HCT116 (cell line): ENCODE data around the gene CACNA1E. TPM values are rescaled to one million over a fixed set of nuclear protein-coding genes. Genes with fewer than 3 reads are reported as not detected.

ENCODE experiments used
- ATAC-seq: fragments of 200-7000 bp; cut with Tn5 transposase; 2 replicates; pipeline ENCODE4 v1.9.1; 2020; ENCODE audit warnings: mild to moderate bottlenecking, moderate library complexity
- BruUV-seq: library from RNA; stranded (reverse); fragments of 400-500 nt; replicated peaks from 2 replicates; lab custom pipeline; 2021; lab: Mats Ljungman, UMichigan
- CTCF ChIA-PET: fragments of 300-600 bp; sonication (Branson Sonifier 250); formaldehyde crosslinking; loops from one replicate; lab custom pipeline; 2021; ENCODE audit warnings: antibody characterized with exemption; lab: Charles Lee
- POLR2A ChIA-PET: fragments of 300-600, 350-600 bp; sonication (Branson Sonifier 250); formaldehyde crosslinking; loops from one replicate; lab custom pipeline; 2021; ENCODE audit warnings: antibody characterized with exemption; lab: Charles Lee
- RAD21 ChIA-PET, 2 experiments: fragments of 300-600 bp; sonication (Branson Sonifier 250); formaldehyde crosslinking; loops; one replicate each; lab custom pipeline; 2023; ENCODE audit warnings: low total read pairs in 2 of 2; ENCODE audit not compliant: uncharacterized antibody in 2 of 2, unreplicated experiment in 2 of 2, low non-redundant PET in 1 of 2; lab: Charles Lee
- DNase-seq: peaks from one replicate; pipeline ENCODE4 v3.0.0-alpha.2; 2010; ENCODE audit warnings: low read depth, low spot score
- H2AFZ ChIP-seq: fragments of 200-600 bp; shearing (Covaris generic), sonication (generic); 2 replicates; pipeline ENCODE4 v1.6.1; 2017; ENCODE audit warnings: low read depth, mixed run types, mixed read lengths, antibody characterized with exemption, low read length; ENCODE audit not compliant: poor library complexity, severe bottlenecking
- H3K27ac ChIP-seq: 2 replicates; pipeline ENCODE4 v1.5.1; 2012; ENCODE audit warnings: low read depth, low read length
- H3K27me3 ChIP-seq: fragments of 200-600 bp; sonication (generic); 2 replicates; pipeline ENCODE4 v1.6.1; 2016; ENCODE audit warnings: mixed run types, low read length, mixed read lengths; ENCODE audit not compliant: insufficient read depth
- H3K36me3 ChIP-seq, 2 experiments: fragments of 200-500 bp in 1 of 2; fragments of 200-600 bp in 1 of 2; sonication (Bioruptor generic) in 1 of 2; sonication (generic) in 1 of 2; 2 replicates each; pipeline versions ENCODE4 v1.5.1 to v1.6.1; 2014 to 2016; ENCODE audit warnings: low read length in 2 of 2, inconsistent platforms in 1 of 2, mixed read lengths in 1 of 2, mixed run types in 1 of 2; ENCODE audit not compliant: insufficient read depth in 2 of 2, control insufficient read depth in 1 of 2
- H3K4me1 ChIP-seq, 2 experiments: fragments of 200-600 bp in 1 of 2; sonication (generic) in 1 of 2; 2 replicates each; pipeline versions ENCODE4 v1.5.1 to v1.6.1; 2012 to 2017; ENCODE audit warnings: low read length in 2 of 2, inconsistent platforms in 1 of 2, mild to moderate bottlenecking in 1 of 2, mixed read lengths in 1 of 2, mixed run types in 1 of 2, moderate library complexity in 1 of 2; ENCODE audit not compliant: insufficient read depth in 2 of 2, control insufficient read depth in 1 of 2
- H3K4me2 ChIP-seq: fragments of 200-600 bp; sonication (generic); 2 replicates; pipeline ENCODE4 v1.6.1; 2017; ENCODE audit warnings: mixed run types, low read length, mixed read lengths
- H3K4me3 ChIP-seq, 2 experiments: fragments of 200-600 bp in 1 of 2; sonication (generic) in 1 of 2; replicated peaks in 1 of 2; 2 replicates each; pipeline ENCODE4 v1.5.1; 2011 to 2016; ENCODE audit warnings: low read length in 2 of 2, control low read depth in 1 of 2, low read depth in 1 of 2, mild to moderate bottlenecking in 1 of 2, mixed read lengths in 1 of 2, mixed run types in 1 of 2
- H3K79me2 ChIP-seq: fragments of 200-600 bp; sonication (generic); 2 replicates; pipeline ENCODE4 v1.6.1; 2017; ENCODE audit warnings: mild to moderate bottlenecking, mixed run types, low read length, moderate library complexity, mixed read lengths; ENCODE audit not compliant: insufficient read depth
- H3K9ac ChIP-seq: fragments of 200-600 bp; sonication (generic); 2 replicates; pipeline ENCODE4 v1.6.1; 2016; ENCODE audit warnings: low read length, mixed read lengths
- H3K9me2 ChIP-seq: fragments of 200-600 bp; sonication (generic), shearing (Covaris generic); 2 replicates; pipeline ENCODE4 v1.6.1; 2017; ENCODE audit warnings: mixed run types, mild to moderate bottlenecking, moderate library complexity; ENCODE audit not compliant: insufficient read depth
- H3K9me3 ChIP-seq, 2 experiments: fragments of 200-500 bp in 1 of 2; fragments of 200-600 bp in 1 of 2; sonication (Bioruptor generic) in 1 of 2; sonication (generic) in 1 of 2; 2 replicates each; pipeline ENCODE4 v1.6.1; 2014 to 2017; ENCODE audit warnings: low read length in 2 of 2, mixed read lengths in 2 of 2, inconsistent platforms in 1 of 2, low read depth in 1 of 2, mild to moderate bottlenecking in 1 of 2, mixed run types in 1 of 2, moderate library complexity in 1 of 2; ENCODE audit not compliant: control insufficient read depth in 1 of 2, insufficient read depth in 1 of 2
- H4K20me1 ChIP-seq: fragments of 200-600 bp; sonication (generic), shearing (Covaris generic); 2 replicates; pipeline ENCODE4 v1.6.1; 2017; ENCODE audit warnings: mixed run types, mild to moderate bottlenecking, moderate library complexity; ENCODE audit not compliant: insufficient read depth
- EGR1 ChIP-seq: IDR thresholded peaks from 2 replicates; pipeline ENCODE4 v1.6.1; 2012; ENCODE audit warnings: low read depth
- ELF1 ChIP-seq: IDR thresholded peaks from 2 replicates; pipeline ENCODE4 v1.6.1; 2012; ENCODE audit warnings: low read depth, borderline replicate concordance
- EZH2phosphoT487 ChIP-seq: fragments of 200-600 bp; IDR thresholded peaks from 2 replicates; pipeline ENCODE4 v1.6.1; 2018; ENCODE audit warnings: antibody characterized with exemption, borderline replicate concordance
- FOSL1 ChIP-seq: IDR thresholded peaks from 2 replicates; pipeline ENCODE4 v1.6.1; 2012; ENCODE audit warnings: low read depth
- JUND ChIP-seq: IDR thresholded peaks from 2 replicates; pipeline ENCODE4 v1.6.1; 2012
- MAX ChIP-seq: IDR thresholded peaks from 2 replicates; pipeline ENCODE4 v1.6.1; 2012
- POLR2A ChIP-seq: IDR thresholded peaks from 2 replicates; pipeline ENCODE4 v1.7.0; 2011; ENCODE audit warnings: borderline replicate concordance; ENCODE audit not compliant: insufficient read depth, insufficient read length; ENCODE audit errors: extremely low read depth
- RAD21 ChIP-seq: IDR thresholded peaks from 2 replicates; pipeline ENCODE4 v1.6.1; 2012; ENCODE audit warnings: low read depth, mild to moderate bottlenecking
- REST ChIP-seq: IDR thresholded peaks from 2 replicates; pipeline ENCODE4 v1.6.1; 2012; ENCODE audit warnings: low read depth
- SP1 ChIP-seq: IDR thresholded peaks from 2 replicates; pipeline ENCODE4 v1.6.1; 2012; ENCODE audit warnings: low read depth
- TCF7L2 ChIP-seq: IDR thresholded peaks from 2 replicates; pipeline ENCODE4 v1.7.0; 2011; ENCODE audit warnings: borderline replicate concordance, inconsistent platforms; ENCODE audit not compliant: insufficient read depth, insufficient read length; ENCODE audit errors: extremely low read depth
- YY1 ChIP-seq: IDR thresholded peaks from 2 replicates; pipeline ENCODE4 v1.6.1; 2011; ENCODE audit warnings: low read length, low read depth, moderate library complexity, mild to moderate bottlenecking; ENCODE audit not compliant: insufficient replicate concordance; ENCODE audit errors: extremely low read depth
- ZBTB33 ChIP-seq: IDR thresholded peaks from 2 replicates; pipeline ENCODE4 v1.6.1; 2011; ENCODE audit warnings: mild to moderate bottlenecking, low read length, moderate library complexity; ENCODE audit not compliant: insufficient replicate concordance; ENCODE audit errors: extremely low read depth
- ZFX ChIP-seq: fragments of 450-650 bp; IDR thresholded peaks from 2 replicates; pipeline ENCODE4 v1.6.1; 2017
- intact Hi-C: fragments of 100-400 bp; cut with micrococcal nuclease; formaldehyde crosslinking; loops from 2 replicates; pipeline ENCODE4 v1.10.0; 2022
- total RNA-seq: library from RNA; stranded (reverse); gene quantifications from one replicate; pipeline ENCODE4 v1.2.1, GENCODE V29; 2021; ENCODE audit not compliant: unreplicated experiment

CACNA1E gene
- total RNA-seq, 1 experiment from 2014 or later = 0.02 TPM

GRCh38 chr1:181438013-181438412 lies 45.3 kb upstream of the CACNA1E start:
- Histone ChIP-seq H3K4me3 (no peak overlapping the region), H3K9ac (no peak overlapping the region), H3K9me3 (no peaks in the 10 kb centered on the region), H4K20me1 (no peaks in the 10 kb centered on the region), H3K79me2 (no peaks in the 10 kb centered on the region), H3K27me3 (peaks cover 29% of the 10 kb centered on the region), H2AFZ (no peak overlapping the region), H3K9me2 (no peaks in the 10 kb centered on the region), H3K4me1 (no peaks in the 10 kb centered on the region), H3K36me3 (no peaks in the 10 kb centered on the region), H3K4me2 (no peak overlapping the region), H3K27ac (no peak overlapping the region)
- POLR2A ChIA-PET = no interaction called here
- intact Hi-C loops = no loop called here
- CTCF ChIA-PET = no interaction called here
- RAD21 ChIA-PET = no interaction called here
- ATAC-seq (no peak), DNase-seq (no peak)
- BruUV-seq = no TSS peak
- TF ChIP-seq FOSL1 (no peak), EGR1 (no peak), ZBTB33 (no peak), ZFX (no peak), MAX (no peak), EZH2phosphoT487 (no peak), JUND (no peak), TCF7L2 (no peak), SP1 (no peak), POLR2A (no peak), RAD21 (no peak)

GRCh38 chr1:181440510-181440909 lies 42.8 kb upstream of the CACNA1E start:
- DNase-seq = no peak
- Histone ChIP-seq H2AFZ (no peak overlapping the region), H3K79me2 (no peaks in the 10 kb centered on the region), H3K9ac (no peak overlapping the region), H3K4me1 (no peaks in the 10 kb centered on the region), H3K27ac (no peak overlapping the region), H4K20me1 (no peaks in the 10 kb centered on the region), H3K4me3 (no peak overlapping the region), H3K27me3 (peaks cover 20% of the 10 kb centered on the region), H3K4me2 (no peak overlapping the region), H3K9me3 (no peaks in the 10 kb centered on the region), H3K9me2 (no peaks in the 10 kb centered on the region), H3K36me3 (no peaks in the 10 kb centered on the region)
- RAD21 ChIA-PET = no interaction called here
- no TSS peak for BruUV-seq
- no peak for ATAC-seq
- intact Hi-C loops = no loop called here
- CTCF ChIA-PET = no interaction called here
- POLR2A ChIA-PET = no interaction called here
- no peak for TF ChIP-seq ELF1
- TF ChIP-seq YY1 = no peak
- no peak for TF ChIP-seq POLR2A
- TF ChIP-seq TCF7L2 = no peak
- TF ChIP-seq EGR1 = no peak
- no peak for TF ChIP-seq REST
